ENCODE data around the gene ADAMTS3.

Gene ADAMTS3

DNA sequence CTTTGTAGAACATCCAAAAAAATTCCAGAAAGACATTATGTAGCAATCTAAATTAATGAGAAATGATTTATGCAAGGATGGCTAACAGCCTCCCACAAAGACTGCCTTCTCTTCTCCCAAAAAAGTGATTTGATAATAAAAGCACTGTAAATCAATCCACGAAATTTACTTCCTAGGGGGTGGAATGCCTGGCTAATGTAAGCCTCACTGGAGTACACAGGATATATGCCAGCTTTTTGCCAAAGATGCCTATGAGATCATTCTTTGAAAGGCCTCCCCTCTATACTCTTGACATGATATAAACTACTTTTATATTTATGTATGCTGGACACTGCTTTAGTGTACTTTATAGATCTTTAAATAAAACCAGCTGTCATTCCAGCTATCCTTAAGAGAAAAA is 211.1 kb downstream of the ADAMTS3 start:
- DNase-seq = no peak
- no peaks in the 10 kb centered on the region for H3K36me3 ChIP-seq (replicated peaks)
- TF ChIP-seq, protein P1, sequence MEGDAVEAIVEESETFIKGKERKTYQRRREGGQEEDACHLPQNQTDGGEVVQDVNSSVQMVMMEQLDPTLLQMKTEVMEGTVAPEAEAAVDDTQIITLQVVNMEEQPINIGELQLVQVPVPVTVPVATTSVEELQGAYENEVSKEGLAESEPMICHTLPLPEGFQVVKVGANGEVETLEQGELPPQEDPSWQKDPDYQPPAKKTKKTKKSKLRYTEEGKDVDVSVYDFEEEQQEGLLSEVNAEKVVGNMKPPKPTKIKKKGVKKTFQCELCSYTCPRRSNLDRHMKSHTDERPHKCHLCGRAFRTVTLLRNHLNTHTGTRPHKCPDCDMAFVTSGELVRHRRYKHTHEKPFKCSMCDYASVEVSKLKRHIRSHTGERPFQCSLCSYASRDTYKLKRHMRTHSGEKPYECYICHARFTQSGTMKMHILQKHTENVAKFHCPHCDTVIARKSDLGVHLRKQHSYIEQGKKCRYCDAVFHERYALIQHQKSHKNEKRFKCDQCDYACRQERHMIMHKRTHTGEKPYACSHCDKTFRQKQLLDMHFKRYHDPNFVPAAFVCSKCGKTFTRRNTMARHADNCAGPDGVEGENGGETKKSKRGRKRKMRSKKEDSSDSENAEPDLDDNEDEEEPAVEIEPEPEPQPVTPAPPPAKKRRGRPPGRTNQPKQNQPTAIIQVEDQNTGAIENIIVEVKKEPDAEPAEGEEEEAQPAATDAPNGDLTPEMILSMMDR (IDR thresholded peaks at IDR 0.05; ENCODE audit: low read depth, low read length, missing control alignments) = no peak
- in situ Hi-C loops (cut with HindIII; ENCODE audit: low pct_ligation_motif_present, low sequenced_read_pairs) = no loop called here
- no peak overlapping the region for H3K4me3 ChIP-seq (ENCODE audit: low read depth, low read length)
- no peaks in the 10 kb centered on the region for H3K27me3 ChIP-seq (replicated peaks)
- H3K27ac ChIP-seq = no peak overlapping the region

DNA sequence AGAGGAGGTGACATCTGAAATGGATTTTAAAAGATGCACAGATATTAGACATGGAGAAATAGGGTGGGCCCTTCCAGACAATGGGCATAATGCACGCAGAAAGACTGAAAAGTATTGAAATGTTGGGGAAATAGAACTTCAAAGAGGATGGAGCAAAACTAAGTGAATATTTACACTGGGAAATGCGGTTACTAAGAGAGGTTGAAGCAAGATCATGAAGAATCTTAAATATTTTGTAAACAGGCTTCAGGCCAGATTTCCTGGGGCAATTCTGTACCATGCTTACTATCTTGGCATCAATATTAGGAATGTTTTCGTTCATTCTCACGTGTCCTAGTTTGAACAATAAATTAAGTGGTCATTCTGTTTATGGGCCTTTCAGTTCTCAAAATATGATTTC is 216.3 kb downstream of the ADAMTS3 start:
- TF ChIP-seq, protein P1 (IDR thresholded peaks at IDR 0.05; ENCODE audit: low read depth, low read length, missing control alignments) = no peak
- DNase-seq = no peak

DNA sequence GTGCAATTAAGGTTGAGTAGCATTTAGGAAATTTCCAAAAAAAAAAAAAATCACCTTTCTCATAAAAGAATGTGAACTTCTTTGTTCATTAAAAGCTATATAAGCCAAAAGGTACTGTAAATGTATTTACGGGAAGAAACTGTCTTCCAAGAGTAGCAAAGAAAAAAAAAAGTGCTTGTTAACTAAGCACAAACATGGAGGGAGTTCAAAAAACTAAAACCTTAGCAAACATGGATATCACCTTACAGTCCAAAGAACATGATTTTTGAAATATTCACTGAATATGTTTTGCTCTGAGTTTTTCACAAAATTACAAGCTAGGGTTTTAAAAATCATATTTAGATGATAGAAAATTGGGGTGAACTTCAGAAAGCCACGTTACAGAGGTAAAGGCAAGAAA is 217.5 kb downstream of the ADAMTS3 start:
- Histone ChIP-seq H3K4me3 (ENCODE audit: low read depth, low read length) (no peak overlapping the region), H3K36me3 (replicated peaks) (no peaks in the 10 kb centered on the region), H3K27ac (no peak overlapping the region), H3K27me3 (replicated peaks) (no peaks in the 10 kb centered on the region)
- DNase-seq = no peak
- in situ Hi-C loops (cut with HindIII; ENCODE audit: low pct_ligation_motif_present, low sequenced_read_pairs) = no loop called here
- TF ChIP-seq, protein P1 (IDR thresholded peaks at IDR 0.05; ENCODE audit: low read depth, low read length, missing control alignments) = no peak

More for the DNA sequence above, 216.3 kb downstream of the ADAMTS3 start:
- Histone ChIP-seq H3K4me3 (ENCODE audit: low read depth, low read length) (no peak overlapping the region), H3K27ac (no peak overlapping the region), H3K36me3 (replicated peaks) (no peaks in the 10 kb centered on the region), H3K27me3 (replicated peaks) (no peaks in the 10 kb centered on the region)
- in situ Hi-C loops (cut with HindIII; ENCODE audit: low pct_ligation_motif_present, low sequenced_read_pairs) = no loop called here

DNA sequence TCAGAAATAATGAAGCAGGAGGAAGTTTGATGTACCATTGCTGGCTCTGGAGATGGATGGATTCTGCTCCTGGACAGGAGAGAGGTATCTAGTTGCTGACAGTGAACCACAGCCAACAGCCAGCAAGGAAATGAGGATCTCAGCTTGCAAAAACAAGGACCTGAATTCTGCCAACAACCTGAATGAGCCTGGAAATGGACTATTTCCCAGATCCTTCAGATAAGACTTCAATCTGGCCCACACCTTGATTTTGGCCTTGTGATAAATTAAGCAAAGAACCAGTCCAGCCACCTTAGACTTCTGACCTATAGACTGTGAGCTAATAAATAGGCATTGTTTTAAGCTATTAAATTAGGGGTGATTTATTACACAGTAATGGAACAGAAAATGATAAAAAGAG is 220.3 kb downstream of the ADAMTS3 start:
- TF ChIP-seq, protein P1 (IDR thresholded peaks at IDR 0.05; ENCODE audit: low read depth, low read length, missing control alignments) = no peak
- H3K4me3 ChIP-seq (ENCODE audit: low read depth, low read length) = no peak overlapping the region
- H3K36me3 ChIP-seq (replicated peaks) = no peaks in the 10 kb centered on the region
- H3K27me3 ChIP-seq (replicated peaks) = no peaks in the 10 kb centered on the region
- in situ Hi-C loops (cut with HindIII; ENCODE audit: low pct_ligation_motif_present, low sequenced_read_pairs) = no loop called here
- H3K27ac ChIP-seq = no peak overlapping the region
- no peak for DNase-seq

DNA sequence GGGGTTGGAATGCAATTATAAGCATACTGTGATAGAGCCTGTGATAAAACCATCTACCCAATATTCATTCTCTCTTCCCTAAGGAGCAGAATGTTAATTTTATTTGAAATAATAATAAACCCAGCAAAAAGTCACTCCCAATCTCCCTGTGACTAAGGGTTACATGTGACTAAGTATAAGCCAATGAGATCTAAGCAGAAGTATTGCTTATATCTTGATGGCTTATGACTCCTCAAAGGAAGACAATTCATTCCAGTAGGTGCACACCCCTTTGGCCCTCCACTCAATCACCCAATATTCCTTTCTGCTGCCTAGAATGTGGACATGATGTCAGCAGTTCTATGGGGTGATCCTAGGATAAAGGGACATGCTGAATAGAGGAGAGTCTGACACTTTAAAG is 224.6 kb downstream of the ADAMTS3 start:
- H3K27ac ChIP-seq = no peak overlapping the region
- no peak for DNase-seq
- no peak overlapping the region for H3K4me3 ChIP-seq (ENCODE audit: low read depth, low read length)
- TF ChIP-seq, protein P1 (IDR thresholded peaks at IDR 0.05; ENCODE audit: low read depth, low read length, missing control alignments) = no peak
- no peaks in the 10 kb centered on the region for H3K27me3 ChIP-seq (replicated peaks)
- in situ Hi-C loops (cut with HindIII; ENCODE audit: low pct_ligation_motif_present, low sequenced_read_pairs) = no loop called here
- no peaks in the 10 kb centered on the region for H3K36me3 ChIP-seq (replicated peaks)

DNA sequence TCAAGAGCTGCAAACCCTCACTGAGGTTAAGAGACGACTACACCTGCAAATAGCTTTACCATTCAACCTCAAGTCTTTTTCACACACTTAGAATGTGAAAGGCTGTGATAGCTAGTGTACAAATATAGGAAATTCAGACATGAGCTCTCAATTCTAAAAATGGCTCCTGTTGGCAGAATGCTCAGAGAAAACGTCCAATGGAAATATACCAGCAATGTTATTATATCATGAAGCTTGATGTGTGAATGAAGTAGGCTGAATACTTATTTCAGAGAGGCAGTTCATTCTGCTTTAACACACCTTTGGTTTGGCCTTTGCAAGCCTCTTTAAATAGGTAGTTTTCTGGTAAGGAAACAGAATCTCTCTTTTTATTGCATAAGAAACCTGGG is 227.6 kb downstream of the ADAMTS3 start:
- TF ChIP-seq, protein P1 (IDR thresholded peaks at IDR 0.05; ENCODE audit: low read depth, low read length, missing control alignments) = no peak
- Histone ChIP-seq H3K36me3 (replicated peaks) (no peaks in the 10 kb centered on the region), H3K27ac (no peak overlapping the region), H3K4me3 (ENCODE audit: low read depth, low read length) (no peak overlapping the region), H3K27me3 (replicated peaks) (no peaks in the 10 kb centered on the region)
- DNase-seq = no peak
- in situ Hi-C loops (cut with HindIII; ENCODE audit: low pct_ligation_motif_present, low sequenced_read_pairs) = no loop called here
